HG03280 (cell line): Measurements from ENCODE around the gene ZNF609.

ENCODE experiments used
- ATAC-seq: cut with Tn5 transposase; IDR thresholded peaks from one replicate; pipeline ENCODE4 v1.9.1; 2021; ENCODE audit warnings: mild to moderate bottlenecking, moderate library complexity; ENCODE audit not compliant: unreplicated experiment

ZNF609 gene

DNA sequence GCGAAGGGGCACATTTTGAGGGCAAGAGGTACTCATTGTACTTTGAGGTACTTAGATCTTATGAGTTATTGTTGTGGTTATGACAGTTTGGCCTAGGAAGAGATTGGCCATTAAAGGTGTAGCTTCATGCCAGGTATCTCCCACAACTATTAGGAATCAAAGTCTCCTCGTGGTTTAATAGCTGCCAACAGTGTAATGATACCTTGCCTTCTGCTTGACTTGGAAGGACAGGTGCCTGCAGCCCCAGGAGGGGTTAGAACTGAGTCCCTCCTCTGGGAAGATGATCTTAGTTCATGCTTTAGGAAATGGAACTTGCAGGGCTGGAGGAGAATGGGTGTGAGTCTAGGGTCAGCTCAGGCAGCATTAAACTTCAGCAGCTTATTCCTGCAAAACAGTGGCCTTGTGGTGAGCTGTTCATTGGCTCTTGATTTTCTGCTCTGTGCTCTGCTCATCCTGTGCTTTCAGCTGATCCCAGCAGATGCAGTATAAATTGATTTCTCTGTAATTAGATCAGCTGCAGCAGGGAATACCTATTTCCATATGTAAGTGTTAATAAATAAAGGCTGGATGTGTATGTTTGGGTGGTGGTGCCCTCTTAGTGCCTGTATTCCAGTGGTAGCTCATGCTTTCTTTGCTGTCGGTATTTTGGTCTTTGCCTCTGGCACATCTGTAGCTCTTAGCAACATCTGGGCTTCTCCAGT, 40.5 kb downstream of the ZNF609 start:
- no peak for ATAC-seq

DNA sequence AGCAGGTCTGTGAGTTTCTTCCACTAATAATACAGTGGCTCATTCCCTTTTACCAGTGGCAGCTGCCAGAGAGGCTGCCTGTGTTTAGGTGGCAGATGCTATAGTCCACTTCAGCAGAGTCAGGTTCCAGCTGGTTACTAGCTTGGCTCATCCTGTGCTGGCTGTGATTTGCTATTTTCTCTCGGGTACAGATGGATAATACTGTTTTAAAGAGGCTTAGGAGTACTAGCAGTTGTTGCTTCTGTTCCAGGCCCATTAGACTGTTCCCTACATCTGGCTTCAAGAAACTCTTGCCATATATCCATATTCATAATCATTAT, 41.0 kb downstream of the ZNF609 start:
- ATAC-seq, result no peak

DNA sequence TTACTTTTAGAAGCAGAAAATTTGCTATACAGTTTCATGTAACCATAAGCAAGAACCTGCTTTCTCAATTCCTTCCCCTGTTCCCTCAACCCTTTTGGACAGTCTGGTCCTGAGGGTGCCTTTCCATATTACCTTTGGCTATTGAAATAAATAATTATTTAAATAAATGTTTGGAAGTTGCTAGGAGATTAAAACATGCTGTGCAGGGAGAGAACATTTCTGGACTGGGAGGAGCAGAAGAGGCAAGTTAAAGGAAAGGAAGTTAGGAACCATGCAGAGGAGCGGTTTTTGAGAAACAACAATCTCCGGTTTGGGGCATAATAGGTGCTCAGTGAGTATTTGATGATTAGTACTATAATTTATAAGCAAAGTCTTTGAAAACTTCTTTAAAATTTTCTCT, 41.8 kb downstream of the ZNF609 start:
- no peak for ATAC-seq

DNA sequence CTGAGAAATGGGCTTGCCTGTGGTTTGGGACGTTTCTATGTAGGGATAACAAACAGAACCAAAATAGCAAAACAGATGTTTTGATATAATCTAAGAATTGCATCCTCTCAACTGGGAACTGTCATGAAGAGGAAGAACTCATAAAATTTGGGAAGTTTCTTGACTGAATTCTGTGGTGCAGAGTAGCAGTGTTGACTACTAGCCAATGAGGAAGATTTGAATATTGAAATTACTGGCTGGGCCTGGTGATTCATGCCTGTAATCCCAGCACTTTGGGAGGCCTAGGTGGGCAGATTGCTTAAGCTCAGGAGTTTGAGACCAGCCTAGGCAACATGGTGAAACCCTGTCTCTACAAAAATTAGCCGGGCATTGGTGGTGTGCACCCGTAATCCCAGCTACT, 42.2 kb downstream of the ZNF609 start:
- ATAC-seq, result no peak

DNA sequence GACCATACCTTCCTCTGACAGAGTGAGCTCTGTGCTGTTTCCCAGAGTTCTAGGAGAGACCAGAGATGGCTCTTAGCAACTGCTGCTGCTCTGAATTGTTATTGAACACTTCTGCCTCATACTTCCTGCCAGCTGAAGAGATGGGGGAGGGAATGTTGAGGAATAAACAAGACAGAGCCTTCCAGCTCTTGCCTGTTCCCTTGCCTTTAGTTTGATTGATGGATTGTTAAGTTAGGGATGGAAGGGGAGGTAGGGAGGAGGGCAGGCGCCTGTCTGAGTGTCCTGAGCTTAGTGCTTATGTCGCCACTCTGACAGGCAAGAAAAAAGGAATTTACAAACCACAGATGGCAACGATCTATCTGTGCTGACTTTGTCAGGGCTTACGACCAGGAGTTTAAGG, 42.8 kb downstream of the ZNF609 start:
- no peak for ATAC-seq

DNA sequence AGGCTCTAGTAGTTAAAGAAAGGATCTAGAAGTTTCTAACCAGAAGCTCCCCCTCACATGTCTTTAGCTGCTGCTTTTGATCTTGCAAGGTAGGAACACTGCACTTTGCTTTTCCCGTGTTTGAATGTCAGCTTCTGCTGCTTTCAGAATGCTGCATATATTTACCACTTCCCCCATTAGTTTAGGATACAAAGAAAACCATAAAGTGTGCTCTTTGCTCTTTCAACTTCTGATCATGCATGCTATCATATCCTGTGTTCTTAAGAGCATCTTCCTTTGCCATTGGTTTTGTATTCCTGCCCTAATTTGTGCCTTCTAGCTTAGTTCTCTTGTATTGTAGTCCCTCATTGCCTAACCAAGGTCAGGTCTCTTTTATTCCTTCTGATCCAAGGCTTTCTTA, 43.3 kb downstream of the ZNF609 start:
- ATAC-seq, result no peak

DNA sequence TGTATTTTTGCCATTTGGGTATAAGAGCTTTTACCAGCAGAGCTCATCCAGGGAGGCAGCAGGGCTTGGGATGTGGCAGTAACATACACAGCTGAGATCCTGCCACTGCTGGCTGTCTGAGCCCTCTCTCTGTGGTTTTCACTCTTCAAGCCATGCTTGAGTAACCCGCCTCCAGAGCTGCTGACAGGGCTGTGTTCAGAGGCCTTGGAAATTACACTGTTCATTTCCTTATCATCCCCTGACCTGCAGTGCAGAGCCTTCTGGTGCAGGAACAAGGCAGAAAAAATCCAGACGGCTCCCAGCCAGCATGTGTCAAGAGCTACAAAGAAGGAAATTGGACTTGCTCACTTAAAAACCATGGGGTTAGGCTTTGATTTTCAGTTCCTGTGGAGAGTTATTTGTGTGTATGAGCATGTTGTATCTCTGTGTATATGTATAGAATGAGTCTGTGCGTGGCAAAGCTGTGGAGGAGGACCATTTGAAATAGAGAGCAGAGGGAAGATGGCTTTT, 47.0 kb downstream of the ZNF609 start:
- ATAC-seq, result peak; percentile 75

DNA sequence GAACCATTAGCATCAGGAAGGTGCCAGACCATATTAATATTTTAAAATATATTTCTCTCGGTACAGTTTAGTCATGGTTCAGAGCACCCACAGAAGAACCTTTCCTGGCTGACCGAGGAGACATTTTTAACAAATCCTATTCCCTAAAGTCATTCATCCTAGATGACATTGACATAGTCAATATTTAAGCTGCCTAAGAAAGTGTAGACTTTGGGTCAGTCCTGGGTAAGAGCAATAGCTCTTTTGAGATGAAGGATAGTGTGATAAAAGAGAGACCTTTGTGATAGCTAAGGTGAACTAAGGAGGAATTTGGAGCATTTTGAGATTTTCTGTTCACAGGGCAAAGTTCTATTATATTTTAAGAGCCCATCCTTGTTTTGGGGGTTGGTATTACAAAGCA, 47.5 kb downstream of the ZNF609 start:
- peak; percentile 10 for ATAC-seq

DNA sequence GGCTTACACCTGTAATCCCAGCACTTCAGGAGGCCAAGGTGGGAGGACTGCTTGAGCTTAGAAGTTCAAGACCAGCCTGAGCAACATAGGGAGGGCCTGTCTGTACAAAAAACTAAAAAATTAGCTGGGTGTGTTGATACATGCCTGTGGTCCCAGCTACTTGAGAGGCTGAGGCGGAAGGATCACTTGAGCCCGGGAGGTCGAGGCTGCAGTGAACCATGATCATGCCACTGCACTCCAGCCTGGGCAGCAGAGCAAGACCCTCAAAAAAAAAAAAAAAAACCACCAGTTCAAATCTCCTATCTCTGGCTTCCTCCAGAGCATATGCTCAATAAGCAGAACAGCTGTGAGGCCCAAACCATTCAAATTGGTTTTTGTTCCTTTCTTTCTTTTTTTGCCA, 53.4 kb downstream of the ZNF609 start:
- ATAC-seq, result no peak

DNA sequence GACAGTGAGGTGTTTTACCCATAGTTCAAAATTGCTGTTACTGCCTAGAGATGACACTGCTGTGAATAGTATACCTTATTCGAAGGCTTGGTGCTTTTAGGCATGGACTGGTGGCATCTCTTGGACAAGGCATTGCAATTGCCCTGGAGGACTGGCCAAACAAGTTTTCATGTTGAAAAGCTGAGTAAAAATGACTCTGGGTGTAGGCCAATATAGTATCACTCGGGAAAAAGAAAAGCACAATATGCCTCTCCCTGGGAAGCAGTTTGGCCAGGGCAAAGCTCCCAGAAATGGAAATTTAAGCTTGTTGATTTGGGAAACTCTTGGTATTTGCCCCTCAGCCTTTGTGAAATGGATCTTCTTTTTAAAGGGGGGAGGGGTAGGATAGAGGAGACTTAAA, 54.8 kb downstream of the ZNF609 start:
- no peak for ATAC-seq

DNA sequence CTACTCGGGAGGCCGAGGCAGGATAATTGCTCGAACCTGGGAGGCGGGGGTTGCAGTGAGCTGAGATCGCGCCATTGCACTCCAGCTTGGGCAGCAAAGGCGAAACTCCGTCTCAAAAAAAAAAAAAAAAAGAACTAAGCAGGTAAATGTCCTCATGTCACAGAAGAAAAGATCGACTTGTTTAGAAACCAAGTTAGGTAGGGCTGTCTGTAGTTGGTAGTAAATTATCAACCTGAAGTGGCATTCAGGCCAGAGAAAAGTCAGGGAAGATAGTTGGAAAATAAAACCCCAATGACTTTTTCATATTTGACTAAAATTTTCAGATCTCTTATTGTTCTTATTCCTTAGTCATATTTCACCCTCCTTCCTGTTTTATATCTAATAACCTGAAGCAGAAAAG, 55.4 kb downstream of the ZNF609 start:
- ATAC-seq, result no peak

DNA sequence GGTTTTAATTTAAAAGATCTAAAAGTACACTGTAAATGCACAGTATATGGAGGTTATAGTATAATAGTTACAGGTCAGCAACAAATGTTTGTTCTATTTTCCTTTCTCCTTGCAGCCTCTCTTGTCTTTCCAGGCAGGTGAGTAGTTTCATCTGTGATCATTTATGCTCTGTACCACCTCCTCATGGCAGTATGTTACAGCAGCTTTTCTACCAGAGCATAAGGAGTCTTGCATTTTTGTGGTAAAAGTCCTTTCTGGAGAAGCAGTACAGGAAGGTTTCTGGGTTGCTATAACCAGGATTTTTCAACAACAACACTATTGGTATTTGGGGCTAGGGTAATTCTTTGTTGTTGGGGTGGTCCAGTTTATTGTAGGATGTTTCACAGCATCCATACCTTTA, 59.5 kb downstream of the ZNF609 start:
- no peak for ATAC-seq

DNA sequence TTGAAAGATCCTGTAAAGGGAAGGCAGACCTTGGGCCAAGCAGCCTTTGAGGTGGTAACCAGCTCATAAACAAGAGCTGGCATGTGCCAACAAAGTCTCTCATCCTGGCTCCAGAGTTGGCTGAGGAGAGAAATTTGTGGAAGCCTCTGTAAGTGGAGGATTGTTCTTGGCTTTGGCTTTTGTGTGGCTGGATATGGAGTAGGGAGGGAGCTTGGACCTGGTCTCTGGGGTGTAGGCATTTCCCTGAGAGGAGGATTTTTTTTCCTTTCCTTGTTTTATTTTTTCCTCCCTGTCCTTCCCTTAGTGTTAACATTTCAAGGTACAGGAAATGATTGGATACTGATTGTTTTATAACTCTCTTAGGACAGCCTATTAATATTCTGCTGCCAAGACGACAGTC, 60.8 kb downstream of the ZNF609 start:
- ATAC-seq, result no peak

DNA sequence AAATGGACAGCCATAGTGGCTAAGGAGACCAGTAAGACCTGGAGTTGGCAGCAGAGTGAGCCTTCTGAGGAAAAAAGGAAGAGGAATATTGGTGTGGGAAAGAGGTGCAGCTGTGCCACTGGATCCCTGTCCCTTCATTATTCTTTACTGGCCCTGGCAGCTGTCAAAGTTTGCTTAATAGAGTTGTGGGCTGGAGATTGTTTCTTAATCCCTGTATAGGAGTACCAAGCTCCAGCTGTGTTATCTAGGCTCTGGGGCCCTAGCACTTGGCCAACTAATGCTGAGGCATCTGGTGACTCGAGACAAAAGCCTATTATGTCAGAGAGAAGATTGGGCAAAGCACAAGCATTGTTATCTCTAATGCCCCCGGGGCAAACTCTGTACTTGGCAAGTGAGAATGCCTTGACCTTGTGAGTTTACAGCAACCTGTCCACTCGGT, 61.4 kb downstream of the ZNF609 start:
- ATAC-seq, result no peak

DNA sequence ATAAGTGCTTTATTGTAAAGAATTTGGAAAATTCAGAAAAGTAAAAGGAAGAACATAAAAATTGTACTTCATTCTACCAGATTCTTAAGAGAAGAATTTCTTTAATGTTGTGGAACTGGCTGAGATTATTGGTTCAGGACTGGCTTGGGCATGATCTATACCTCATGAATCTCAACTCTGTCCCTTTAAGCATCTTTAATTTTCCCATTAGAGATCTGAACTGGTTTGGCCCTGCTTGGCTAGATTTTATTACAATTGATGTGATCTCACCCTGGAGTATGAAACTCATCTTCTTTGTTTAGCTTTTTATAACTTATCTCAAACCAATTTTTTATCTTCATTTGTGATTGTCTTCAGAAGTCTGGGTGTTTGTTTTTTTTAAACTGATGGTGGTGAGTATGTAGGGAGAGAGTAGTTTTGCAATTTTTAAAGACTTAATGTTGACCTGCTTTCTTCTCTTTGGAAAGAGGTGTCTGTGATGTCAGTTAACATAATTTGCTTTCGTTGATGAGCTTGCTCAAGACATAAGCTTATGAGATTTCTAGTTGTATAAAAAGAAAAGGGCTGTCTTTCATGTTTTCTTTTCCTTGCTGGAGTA, 61.9 kb downstream of the ZNF609 start:
- ATAC-seq, result no peak

DNA sequence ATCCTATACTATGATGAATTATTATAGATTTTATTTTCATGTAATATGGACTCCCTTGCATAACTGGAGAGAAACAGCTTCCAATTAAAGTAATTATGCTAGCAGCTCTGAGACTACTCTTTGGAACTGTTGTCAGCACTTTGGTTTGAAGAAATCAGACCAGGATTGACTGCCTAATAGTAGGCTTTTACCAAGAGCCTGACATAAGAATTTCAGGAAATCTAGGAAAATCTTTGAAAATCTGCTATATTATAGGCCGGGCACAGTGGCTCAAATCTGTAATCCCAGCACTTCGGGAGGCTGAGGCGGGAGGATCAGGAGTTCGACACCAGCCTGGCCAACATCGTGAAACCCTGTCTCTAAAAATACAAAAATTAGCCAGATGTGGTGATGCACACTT, 62.9 kb downstream of the ZNF609 start:
- no peak for ATAC-seq

DNA sequence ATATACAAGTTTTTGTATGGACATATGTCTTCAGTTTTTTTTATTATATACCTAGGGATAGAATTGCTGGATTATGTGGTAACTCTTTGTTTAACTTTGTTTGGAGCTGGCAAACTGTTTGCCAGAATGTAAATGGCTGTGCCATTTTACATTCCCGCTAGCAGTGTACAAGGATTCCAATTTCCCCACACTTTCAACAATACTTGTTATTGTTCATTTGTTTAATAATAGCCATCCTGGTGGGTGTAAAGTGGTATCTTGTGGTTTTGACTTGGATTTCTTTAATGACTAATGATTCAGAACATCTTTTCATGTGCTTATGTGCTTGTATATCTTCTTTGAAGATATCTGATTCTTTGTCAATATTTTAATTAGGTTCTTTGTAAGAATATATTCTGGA, 64.4 kb downstream of the ZNF609 start:
- ATAC-seq, result no peak

DNA sequence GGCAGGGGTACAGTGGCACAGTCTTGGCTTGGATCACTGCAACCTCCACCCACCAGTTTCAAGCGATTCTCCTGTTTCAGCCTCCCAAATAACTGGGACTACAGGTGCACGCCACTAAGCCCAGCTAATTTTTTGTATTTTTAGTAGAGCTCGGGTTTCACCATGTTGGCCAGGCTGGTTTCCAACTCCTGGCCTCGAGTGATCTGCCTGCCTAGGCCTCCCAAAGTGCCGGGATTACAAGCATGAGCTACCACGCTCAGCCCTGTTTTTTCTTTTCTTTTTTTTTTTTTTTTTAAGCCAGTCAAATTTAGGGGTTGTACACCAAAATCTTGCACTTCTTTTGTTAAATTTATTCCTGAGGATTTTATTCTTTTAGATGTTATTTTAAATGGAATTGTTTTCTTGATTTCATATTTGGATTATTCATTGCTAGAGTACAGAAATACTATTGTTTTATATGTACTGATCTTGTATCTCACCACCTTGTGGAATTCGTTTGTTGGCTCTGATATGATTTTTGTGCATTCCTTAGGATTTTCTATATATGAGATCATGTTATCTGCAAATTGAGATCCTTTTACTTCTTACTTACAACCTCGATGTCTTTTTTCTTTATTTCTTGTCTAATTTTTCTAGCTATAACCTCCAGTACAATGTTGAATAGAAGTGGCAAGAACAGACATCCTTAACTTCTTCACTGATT, 65.6 kb downstream of the ZNF609 start:
- ATAC-seq, result no peak

DNA sequence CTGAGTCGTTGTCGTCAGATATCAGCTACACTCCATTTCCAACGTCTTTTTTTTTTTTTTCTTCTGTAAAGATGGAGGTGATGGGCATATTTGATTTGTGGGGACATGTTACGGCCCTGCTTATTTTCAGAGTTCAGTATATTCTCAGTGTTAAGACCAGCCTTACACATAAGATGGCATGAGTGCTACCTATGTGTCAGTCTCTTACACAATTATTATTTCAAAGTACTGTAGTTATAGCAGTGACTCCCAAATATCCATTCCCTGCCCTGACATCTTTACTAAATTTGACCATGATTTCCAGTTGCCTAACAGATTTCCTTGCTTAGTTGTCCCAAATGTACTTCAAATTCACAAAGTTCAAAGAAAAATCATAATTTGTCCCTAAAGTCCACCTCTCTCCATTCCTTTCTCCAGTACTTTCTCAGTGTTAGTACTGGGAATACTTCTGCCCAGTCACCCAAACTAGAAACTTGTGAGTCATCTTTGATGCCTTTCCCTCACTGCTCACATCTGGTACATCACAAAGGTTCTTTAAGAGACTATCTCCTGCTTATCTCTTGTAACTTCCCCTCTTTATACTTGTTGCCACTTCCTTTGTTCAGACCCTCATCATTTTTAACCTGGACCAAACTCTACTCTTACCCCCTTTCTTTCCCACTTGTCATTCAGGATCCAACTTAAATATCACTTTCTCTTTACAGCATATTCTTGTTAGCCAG, 67.0 kb downstream of the ZNF609 start:
- ATAC-seq, result no peak

DNA sequence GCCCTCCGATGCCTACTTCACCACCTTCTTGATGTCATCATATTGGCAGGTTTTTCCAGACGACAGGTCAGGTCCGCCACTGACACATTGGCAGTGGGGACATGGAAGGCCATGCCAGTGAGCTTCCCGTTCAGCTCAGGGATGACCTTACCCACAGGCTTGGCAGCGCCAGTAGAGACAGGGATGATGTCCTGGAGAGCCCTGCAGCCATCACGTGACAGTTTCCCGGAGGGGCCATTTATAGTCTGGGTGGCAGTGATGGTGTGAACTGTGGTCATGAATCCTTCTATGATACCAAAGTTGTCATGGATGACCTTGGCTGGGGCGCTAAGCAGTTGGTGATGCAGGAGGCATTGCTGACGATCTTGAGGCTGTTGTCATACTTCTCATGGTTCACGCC, 68.5 kb downstream of the ZNF609 start:
- ATAC-seq, result no peak

DNA sequence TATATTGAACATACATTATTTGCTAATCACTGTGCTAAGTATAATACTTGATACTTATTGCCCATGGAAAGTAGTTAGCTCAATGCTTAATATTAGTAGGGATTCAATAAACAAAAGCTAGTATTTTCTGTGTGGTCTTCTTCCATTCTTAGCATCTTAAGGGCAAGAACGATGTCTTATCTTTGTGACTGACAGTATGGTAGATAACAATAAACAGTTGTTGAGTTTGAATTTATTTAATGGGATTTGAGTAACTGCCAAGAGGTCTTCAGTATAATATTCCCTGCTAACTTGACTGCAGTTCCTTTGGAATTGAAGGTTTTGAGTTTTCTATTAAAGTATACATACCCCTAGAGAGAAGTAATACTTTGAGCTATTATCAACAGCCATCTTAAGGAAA, 70.1 kb downstream of the ZNF609 start:
- no peak for ATAC-seq

DNA sequence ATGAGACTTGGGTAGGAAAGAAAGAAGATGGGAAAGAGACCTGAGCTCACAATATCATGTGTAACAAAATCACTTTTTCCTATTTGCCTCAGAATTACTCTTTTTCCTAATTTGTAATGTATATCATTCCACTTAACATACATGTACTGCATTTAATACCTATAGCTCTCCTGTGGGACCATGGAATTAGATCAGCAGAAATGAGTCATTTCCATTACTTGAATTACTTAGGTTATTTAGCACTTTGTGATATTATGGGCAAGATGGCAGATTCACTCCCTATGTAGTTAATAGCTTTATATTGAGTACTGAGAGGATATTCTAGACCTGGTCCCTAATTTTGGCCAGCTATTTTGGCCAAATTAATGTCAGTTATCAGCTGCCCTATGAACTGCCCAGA, 70.5 kb downstream of the ZNF609 start:
- no peak for ATAC-seq
